HG02870 (cell line): ENCODE data around the gene ZMYND19.
"Not testable (repeated sequence)": the region's sequence is repeated elsewhere in the genome, so short reads cannot be mapped to it uniquely, and the experiment has no call there.

ENCODE experiments used
- ATAC-seq: cut with Tn5 transposase; IDR thresholded peaks from one replicate; pipeline ENCODE4 v1.9.1; 2021; ENCODE audit warnings: mild to moderate bottlenecking, moderate library complexity; ENCODE audit not compliant: unreplicated experiment

ZMYND19 gene

GRCh38 chr9:137614631-137615386, 24.5 kb upstream of the ZMYND19 start:
- ATAC-seq = no peak

GRCh38 chr9:137613738-137614523, 23.6 kb upstream of the ZMYND19 start:
- ATAC-seq = no peak

- no peak for ATAC-seq
These were observed 22.9 kb upstream of the ZMYND19 start for GRCh38 chr9:137613259-137613658.

- ATAC-seq = no peak
These were observed 22.4 kb upstream of the ZMYND19 start for GRCh38 chr9:137612741-137613142.

- ATAC-seq = no peak
These were observed 21.6 kb upstream of the ZMYND19 start for GRCh38 chr9:137611623-137612609.

- no peak for ATAC-seq
These were observed 20.6 kb upstream of the ZMYND19 start for GRCh38 chr9:137610944-137611343.

GRCh38 chr9:137607141-137607857, 17.0 kb upstream of the ZMYND19 start:
- no peak for ATAC-seq

GRCh38 chr9:137606734-137607138, 16.4 kb upstream of the ZMYND19 start:
- ATAC-seq = no peak

GRCh38 chr9:137606005-137606621, 15.8 kb upstream of the ZMYND19 start:
- no peak for ATAC-seq

- ATAC-seq = peak; percentile 68
These were observed 15.1 kb upstream of the ZMYND19 start, which contains the start of gene ARRDC1 for GRCh38 chr9:137605121-137606004. Gene ARRDC1, plus strand, starts transcription at chr9:137605686. Its CDS starts 32 bp downstream, at chr9:137605718.

GRCh38 chr9:137604345-137605086, 14.2 kb upstream of the ZMYND19 start:
- ATAC-seq = no peak

GRCh38 chr9:137603879-137604278, 13.6 kb upstream of the ZMYND19 start:
- ATAC-seq = no peak

- ATAC-seq = no peak
These were observed 12.3 kb upstream of the ZMYND19 start for GRCh38 chr9:137602661-137603060.

- no peak for ATAC-seq
These were observed 8.6 kb upstream of the ZMYND19 start for GRCh38 chr9:137598943-137599342.

- ATAC-seq = not testable (repeated sequence)
These were observed 6.3 kb upstream of the ZMYND19 start for GRCh38 chr9:137596577-137596976.

- ATAC-seq = no peak
These were observed 2.9 kb upstream of the ZMYND19 start for GRCh38 chr9:137593176-137593575.

- no peak for ATAC-seq
These were observed 2.5 kb upstream of the ZMYND19 start for GRCh38 chr9:137592767-137593166.

- ATAC-seq = peak; percentile 16
These were observed 216 bp downstream of the ZMYND19 start for GRCh38 chr9:137590123-137590468.
